Loucy (cell line): ENCODE measurements around the gene ZNF41.

Source experiments
- CTCF ChIP-seq: fragments of 200-600 bp; sonication (generic); conservative IDR thresholded peaks from 2 replicates; pipeline ENCODE4 v1.5.1; 2014; ENCODE audit warnings: mild to moderate bottlenecking, antibody characterized with exemption, low read length
- EZH2phosphoT487 ChIP-seq: fragments of 200-600 bp; IDR thresholded peaks from 2 replicates; pipeline ENCODE4 v1.6.1; 2018; ENCODE audit warnings: antibody characterized with exemption, mild to moderate bottlenecking, moderate library complexity, borderline replicate concordance

GRCh38 chrX:47514533-47515235 is 31.7 kb upstream of the ZNF41 start:
- TF ChIP-seq CTCF (no peak), EZH2phosphoT487 (no peak)
